GM21526 (cell line): ENCODE results near the gene ZKSCAN8.
"Not testable (repeated sequence)": the region's sequence is repeated elsewhere in the genome, so short reads cannot be mapped to it uniquely, and the experiment has no call there.

Source experiments
- ATAC-seq: cut with Tn5 transposase; IDR thresholded peaks from one replicate; pipeline ENCODE4 v1.9.1; 2021; ENCODE audit warnings: moderate library complexity; ENCODE audit not compliant: unreplicated experiment, low FRiP score

The ZKSCAN8 gene

DNA sequence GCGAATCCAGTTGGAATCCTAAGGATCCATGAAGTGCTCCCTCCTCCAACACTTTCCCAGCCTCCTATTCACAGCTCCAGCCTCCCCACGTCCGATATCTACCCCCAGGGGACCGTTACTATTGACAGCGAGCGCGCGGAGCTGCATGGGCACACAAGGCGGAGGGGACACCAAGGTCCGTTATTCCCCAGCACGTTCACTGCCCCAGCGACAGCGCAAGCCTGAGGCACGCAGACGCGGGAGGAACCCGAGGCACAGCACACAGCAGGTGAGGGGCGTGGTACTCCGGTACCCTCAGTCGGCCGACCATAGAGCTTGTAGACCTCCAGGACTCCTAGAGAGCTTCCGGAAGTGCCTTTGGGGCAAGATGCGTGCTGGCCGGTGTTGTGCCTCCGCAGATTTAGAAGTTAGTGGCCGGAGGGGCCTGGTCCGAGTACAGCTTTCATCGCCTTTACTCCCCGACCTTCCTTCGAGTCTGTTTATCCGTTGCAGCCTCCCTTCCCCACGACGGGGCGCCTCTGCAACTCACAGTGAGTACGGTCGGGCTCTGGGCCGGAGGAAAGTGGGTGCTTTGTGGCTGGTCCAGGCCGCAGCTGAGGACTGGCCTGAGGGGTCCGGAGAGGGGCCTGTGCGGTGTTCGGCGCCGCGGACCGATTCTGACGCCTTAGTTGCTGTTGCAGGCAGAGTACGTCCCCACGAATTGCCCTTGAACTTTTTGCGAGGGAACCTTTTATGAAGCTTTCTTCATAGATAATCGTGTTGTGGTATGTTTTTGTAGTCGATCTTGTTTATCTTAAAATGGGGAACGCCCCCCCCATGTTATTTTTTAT lies at the start of gene ZKSCAN8:
Gene ZKSCAN8 (plus strand): TSS at position 384 of the 830 bp plus-strand sequence. CDS start 6,525 bp downstream, outside the sequence.
- peak; percentile 79 for ATAC-seq

- ATAC-seq, result not testable (repeated sequence)
Measured at GRCh38 chr6:28102222-28102621, 39.5 kb upstream of the ZKSCAN8 start.

- not testable (repeated sequence) for ATAC-seq
Measured at GRCh38 chr6:28102699-28103098, 39.0 kb upstream of the ZKSCAN8 start.

- ATAC-seq, result peak; percentile 99
Measured at GRCh38 chr6:28104392-28105244, 37.1 kb upstream of the ZKSCAN8 start.

GRCh38 chr6:28105245-28105639 lies 36.4 kb upstream of the ZKSCAN8 start:
- peak; percentile 24 for ATAC-seq

DNA sequence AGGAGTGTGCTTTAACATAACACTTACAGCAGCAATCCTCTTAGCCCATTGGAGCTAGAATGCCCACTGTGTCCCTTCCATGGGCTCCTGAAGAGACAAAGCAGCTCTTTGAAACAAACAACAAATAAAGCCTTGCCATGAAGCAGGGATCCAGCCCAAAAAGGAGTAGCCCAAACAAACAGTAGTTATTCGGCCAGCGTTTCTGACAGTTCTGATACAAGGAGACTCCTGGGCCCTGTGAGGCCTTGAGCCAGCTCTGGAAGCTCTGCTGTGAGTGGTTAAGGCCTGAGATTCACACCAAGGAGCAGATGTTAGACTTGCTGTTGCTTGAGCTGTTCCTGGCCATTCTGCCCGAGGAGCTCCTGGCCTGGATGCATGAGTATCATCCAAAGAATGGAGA lies 34.2 kb upstream of the ZKSCAN8 start:
- ATAC-seq, result no peak

DNA sequence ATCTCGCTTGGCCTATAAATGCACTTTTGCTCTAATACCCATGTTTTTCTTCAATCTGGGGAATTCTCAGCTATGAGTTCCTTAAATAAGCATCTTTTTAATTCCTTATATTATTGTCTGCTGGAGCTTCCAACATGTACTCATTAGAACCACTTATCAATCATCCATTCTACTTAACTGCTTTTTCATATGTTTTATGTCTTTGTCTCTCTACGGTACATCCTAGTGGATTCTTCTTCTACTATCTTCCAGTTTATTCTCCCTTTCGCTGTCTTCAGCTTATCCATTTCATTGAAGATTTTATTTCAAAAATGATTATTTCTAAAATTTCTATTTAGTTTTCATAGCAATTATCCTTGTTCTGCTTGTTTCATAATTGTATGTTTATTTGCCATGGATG lies 29.7 kb upstream of the ZKSCAN8 start:
- ATAC-seq, result no peak

GRCh38 chr6:28115799-28116198 lies 25.9 kb upstream of the ZKSCAN8 start:
- no peak for ATAC-seq

GRCh38 chr6:28117386-28118050 lies 24.2 kb upstream of the ZKSCAN8 start:
- ATAC-seq, result no peak

GRCh38 chr6:28118217-28118616 lies 23.5 kb upstream of the ZKSCAN8 start:
- no peak for ATAC-seq

DNA sequence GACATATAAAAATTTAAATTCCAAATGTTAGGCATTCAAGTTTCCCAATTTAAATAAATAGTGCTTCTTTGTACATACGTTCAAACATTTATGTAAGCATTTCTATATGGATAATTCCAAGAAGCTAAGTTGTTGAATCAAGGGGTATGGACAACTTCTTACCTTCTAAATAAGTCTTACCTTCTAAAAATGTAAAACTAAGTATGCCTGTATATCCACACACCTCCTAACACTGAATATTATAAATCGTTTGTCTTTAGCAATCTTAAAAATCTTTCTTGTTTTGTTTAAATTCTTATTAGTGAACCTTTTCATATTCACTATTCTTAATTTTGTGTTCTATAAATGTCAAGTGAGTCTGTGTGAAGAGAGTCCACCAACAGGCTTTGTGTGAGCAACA lies 19.8 kb upstream of the ZKSCAN8 start:
- ATAC-seq, result no peak

- not testable (repeated sequence) for ATAC-seq
Measured at GRCh38 chr6:28122283-28122682, 19.4 kb upstream of the ZKSCAN8 start.

GRCh38 chr6:28124350-28124970 lies 17.2 kb upstream of the ZKSCAN8 start, which contains the start of gene ZSCAN16:
TSS of gene ZSCAN16 (plus strand) at chr6:28124609. CDS start at chr6:28125444, 835 bp downstream.
- ATAC-seq, result peak; percentile 86

GRCh38 chr6:28124971-28125353 lies 16.7 kb upstream of the ZKSCAN8 start:
- peak; percentile 4 for ATAC-seq

- no peak for ATAC-seq
Measured at GRCh38 chr6:28125401-28125800, 16.3 kb upstream of the ZKSCAN8 start.

DNA sequence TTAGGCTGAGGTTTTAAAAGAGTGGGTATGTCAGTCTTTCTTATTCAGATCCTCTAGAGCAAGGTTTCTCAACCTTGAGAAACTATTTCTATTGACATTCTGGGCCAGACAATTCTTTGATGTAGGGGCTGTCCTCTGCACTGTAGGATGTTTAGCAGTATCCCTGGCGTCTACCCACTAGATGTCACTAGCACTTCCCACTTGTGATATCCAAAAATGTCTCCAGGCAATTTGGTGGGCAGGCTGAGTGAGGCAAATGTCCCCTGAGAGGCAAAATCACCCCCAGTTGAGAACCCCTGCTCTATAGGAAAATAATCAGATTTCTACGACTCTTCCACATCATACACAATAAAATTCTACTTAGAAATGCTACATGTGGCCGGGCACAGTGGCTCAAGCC lies 7.7 kb upstream of the ZKSCAN8 start:
- ATAC-seq, result no peak

- no peak for ATAC-seq
Measured at GRCh38 chr6:28134716-28135115, 7.0 kb upstream of the ZKSCAN8 start.

DNA sequence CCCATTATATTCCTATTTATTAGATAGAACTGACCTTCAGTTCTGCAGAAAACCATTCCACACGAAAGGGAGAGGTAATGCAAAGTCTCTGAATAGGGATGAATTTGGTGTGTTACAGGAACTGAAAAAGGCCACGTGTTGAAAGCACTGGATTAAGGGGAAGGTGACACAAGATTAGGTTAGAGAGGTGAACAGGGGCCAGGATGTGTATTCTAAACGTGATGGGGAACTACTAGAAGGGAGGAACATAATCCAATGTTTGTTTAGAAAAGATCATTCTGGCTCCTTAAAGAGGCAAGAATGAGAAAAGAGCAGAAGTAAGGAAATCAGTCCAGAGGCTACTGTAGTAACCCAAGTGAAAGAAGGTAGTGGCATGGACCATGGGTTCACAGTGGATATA lies 6.3 kb upstream of the ZKSCAN8 start:
- no peak for ATAC-seq

GRCh38 chr6:28136585-28137504 lies 4.8 kb upstream of the ZKSCAN8 start:
- peak; percentile 62 for ATAC-seq
